ENCODE results near the gene CD93.

CD93 gene

GRCh38 chr20:23081263-23081819, 4.8 kb downstream of the CD93 start:
- no peak for DNase-seq

- DNase-seq, result no peak
Measured at GRCh38 chr20:23080521-23080920, 5.6 kb downstream of the CD93 start.

GRCh38 chr20:23079926-23080325, 6.2 kb downstream of the CD93 start:
- DNase-seq, result no peak

GRCh38 chr20:23079016-23079351, 7.1 kb downstream of the CD93 start:
- no peak for DNase-seq

- DNase-seq, result no peak
Measured at GRCh38 chr20:23078351-23079015, 7.6 kb downstream of the CD93 start.

GRCh38 chr20:23077277-23077676, 8.8 kb downstream of the CD93 start:
- no peak for DNase-seq

GRCh38 chr20:23074052-23074451, 12.1 kb downstream of the CD93 start:
- no peak for DNase-seq

GRCh38 chr20:23072892-23073586, 13.1 kb downstream of the CD93 start:
- DNase-seq, result no peak

GRCh38 chr20:23071996-23072395, 14.1 kb downstream of the CD93 start:
- no peak for DNase-seq

- no peak for DNase-seq
Measured at GRCh38 chr20:23071398-23071797, 14.7 kb downstream of the CD93 start.

- DNase-seq, result no peak
Measured at GRCh38 chr20:23069108-23069507, 17.0 kb downstream of the CD93 start.

GRCh38 chr20:23068283-23068682, 17.8 kb downstream of the CD93 start:
- DNase-seq, result no peak

- no peak for DNase-seq
Measured at GRCh38 chr20:23066772-23067171, 19.4 kb downstream of the CD93 start.

- DNase-seq, result no peak
Measured at GRCh38 chr20:23065266-23066201, 20.6 kb downstream of the CD93 start.

GRCh38 chr20:23063581-23063980, 22.5 kb downstream of the CD93 start:
- DNase-seq, result no peak

- DNase-seq, result no peak
Measured at GRCh38 chr20:23063168-23063567, 23.0 kb downstream of the CD93 start.

- no peak for DNase-seq
Measured at GRCh38 chr20:23062632-23063031, 23.5 kb downstream of the CD93 start.

- DNase-seq, result peak; percentile 22
Measured at GRCh38 chr20:23061734-23062561, 24.2 kb downstream of the CD93 start.

GRCh38 chr20:23061262-23061661, 24.9 kb downstream of the CD93 start:
- no peak for DNase-seq

GRCh38 chr20:23060629-23061028, 25.5 kb downstream of the CD93 start:
- no peak for DNase-seq

GRCh38 chr20:23059846-23060245, 26.3 kb downstream of the CD93 start:
- DNase-seq, result no peak

GRCh38 chr20:23059001-23059400, 27.1 kb downstream of the CD93 start:
- no peak for DNase-seq

GRCh38 chr20:23058240-23058639, 27.9 kb downstream of the CD93 start:
- no peak for DNase-seq

Measured in NCI-H510A treated with DMSO at 0.1 percent for 48 hours (cell line).